ENCODE measurements around the gene SKIC2. TPM values are rescaled to one million over a fixed set of nuclear protein-coding genes. Genes with fewer than 3 reads are reported as not detected.

Gene SKIC2
- total RNA-seq, 4 donors from 2014 or later: 11.5 to 58.8 (median 35.6) TPM

DNA sequence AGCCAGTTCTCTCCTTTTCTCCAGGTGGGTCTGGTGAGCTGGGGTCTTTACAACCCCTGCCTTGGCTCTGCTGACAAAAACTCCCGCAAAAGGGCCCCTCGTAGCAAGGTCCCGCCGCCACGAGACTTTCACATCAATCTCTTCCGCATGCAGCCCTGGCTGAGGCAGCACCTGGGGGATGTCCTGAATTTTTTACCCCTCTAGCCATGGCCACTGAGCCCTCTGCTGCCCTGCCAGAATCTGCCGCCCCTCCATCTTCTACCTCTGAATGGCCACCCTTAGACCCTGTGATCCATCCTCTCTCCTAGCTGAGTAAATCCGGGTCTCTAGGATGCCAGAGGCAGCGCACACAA lies 13.8 kb upstream of the SKIC2 start:
- Histone ChIP-seq H3K27ac (peak overlapping the region; percentile 84 to 87), H3K27me3 (no peaks in the 10 kb centered on the region)
- TF ChIP-seq POLR2A (IDR thresholded peaks at IDR 0.05): no peak
- TF ChIP-seq, protein P1, sequence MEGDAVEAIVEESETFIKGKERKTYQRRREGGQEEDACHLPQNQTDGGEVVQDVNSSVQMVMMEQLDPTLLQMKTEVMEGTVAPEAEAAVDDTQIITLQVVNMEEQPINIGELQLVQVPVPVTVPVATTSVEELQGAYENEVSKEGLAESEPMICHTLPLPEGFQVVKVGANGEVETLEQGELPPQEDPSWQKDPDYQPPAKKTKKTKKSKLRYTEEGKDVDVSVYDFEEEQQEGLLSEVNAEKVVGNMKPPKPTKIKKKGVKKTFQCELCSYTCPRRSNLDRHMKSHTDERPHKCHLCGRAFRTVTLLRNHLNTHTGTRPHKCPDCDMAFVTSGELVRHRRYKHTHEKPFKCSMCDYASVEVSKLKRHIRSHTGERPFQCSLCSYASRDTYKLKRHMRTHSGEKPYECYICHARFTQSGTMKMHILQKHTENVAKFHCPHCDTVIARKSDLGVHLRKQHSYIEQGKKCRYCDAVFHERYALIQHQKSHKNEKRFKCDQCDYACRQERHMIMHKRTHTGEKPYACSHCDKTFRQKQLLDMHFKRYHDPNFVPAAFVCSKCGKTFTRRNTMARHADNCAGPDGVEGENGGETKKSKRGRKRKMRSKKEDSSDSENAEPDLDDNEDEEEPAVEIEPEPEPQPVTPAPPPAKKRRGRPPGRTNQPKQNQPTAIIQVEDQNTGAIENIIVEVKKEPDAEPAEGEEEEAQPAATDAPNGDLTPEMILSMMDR (IDR thresholded peaks at IDR 0.05): no peak

DNA sequence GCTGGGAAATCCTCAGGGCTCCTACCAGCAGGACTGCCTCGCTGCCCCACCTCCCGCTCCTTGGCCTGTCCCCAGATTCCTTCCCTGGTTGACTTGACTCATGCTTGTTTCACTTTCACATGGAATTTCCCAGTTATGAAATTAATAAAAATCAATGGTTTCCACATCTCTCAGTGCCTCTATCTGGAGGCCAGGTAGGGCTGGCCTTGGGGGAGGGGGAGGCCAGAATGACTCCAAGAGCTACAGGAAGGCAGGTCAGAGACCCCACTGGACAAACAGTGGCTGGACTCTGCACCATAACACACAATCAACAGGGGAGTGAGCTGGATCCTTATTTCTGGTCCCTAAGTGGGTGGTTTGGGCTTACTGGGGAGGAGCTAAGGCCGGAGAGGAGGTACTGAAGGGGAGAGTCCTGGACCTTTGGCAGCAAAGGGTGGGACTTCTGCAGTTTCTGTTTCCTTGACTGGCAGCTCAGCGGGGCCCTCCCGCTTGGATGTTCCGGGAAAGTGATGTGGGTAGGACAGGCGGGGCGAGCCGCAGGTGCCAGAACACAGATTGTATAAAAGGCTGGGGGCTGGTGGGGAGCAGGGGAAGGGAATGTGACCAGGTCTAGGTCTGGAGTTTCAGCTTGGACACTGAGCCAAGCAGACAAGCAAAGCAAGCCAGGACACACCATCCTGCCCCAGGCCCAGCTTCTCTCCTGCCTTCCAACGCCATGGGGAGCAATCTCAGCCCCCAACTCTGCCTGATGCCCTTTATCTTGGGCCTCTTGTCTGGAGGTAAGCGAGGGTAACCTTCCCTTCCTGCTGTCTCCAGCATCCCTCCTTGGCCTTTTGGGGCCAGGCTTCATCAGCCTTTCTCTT lies 13.2 kb upstream of the SKIC2 start, which contains the start of gene CFB:
Gene CFB (plus strand): TSS at position 589 of the 863 bp plus-strand sequence. CDS start 127 bp downstream, at position 716.
- Histone ChIP-seq H3K27me3 (no peaks in the 10 kb centered on the region), H3K36me3 (no peaks in the 10 kb centered on the region), H3K4me1 (no peaks in the 10 kb centered on the region), H3K9me3 (no peaks in the 10 kb centered on the region), H3K4me3 (peak within 1 kb of the TSS in 1 of 2 donors; percentile 6), H3K27ac (peak within 1 kb of the TSS; percentile 84 to 87)
- intact Hi-C loops (cut with DNase I; ENCODE audit: low total_unique reads): no loop called here
- DNase-seq: peak; percentile 82 to 84
- TF ChIP-seq, protein P1 (IDR thresholded peaks at IDR 0.05): no peak
- peak; percentile 33 to 40 for TF ChIP-seq POLR2A (IDR thresholded peaks at IDR 0.05)

More for the DNA sequence above, 13.8 kb upstream of the SKIC2 start:
- Histone ChIP-seq H3K36me3 (no peaks in the 10 kb centered on the region), H3K4me1 (no peaks in the 10 kb centered on the region), H3K9me3 (no peaks in the 10 kb centered on the region), H3K4me3 (no peak overlapping the region)
- intact Hi-C loops (cut with DNase I; ENCODE audit: low total_unique reads): no loop called here
- no peak for DNase-seq

DNA sequence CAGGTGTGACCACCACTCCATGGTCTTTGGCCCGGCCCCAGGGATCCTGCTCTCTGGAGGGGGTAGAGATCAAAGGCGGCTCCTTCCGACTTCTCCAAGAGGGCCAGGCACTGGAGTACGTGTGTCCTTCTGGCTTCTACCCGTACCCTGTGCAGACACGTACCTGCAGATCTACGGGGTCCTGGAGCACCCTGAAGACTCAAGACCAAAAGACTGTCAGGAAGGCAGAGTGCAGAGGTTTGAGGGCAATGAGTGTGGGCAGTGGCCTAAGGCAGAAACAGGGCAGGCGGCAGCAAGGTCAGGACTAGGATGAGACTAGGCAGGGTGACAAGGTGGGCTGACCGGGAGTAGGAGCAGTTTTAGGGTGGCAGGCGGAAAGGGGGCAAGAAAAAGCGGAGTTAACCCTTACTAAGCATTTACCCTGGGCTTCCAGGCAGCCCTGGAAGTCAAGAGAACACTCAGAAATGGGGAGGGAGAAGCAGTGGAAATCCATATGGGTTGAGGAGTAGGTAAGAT lies 12.5 kb upstream of the SKIC2 start:
- TF ChIP-seq POLR2A (IDR thresholded peaks at IDR 0.05): no peak
- TF ChIP-seq, protein P1 (IDR thresholded peaks at IDR 0.05): no peak
- Histone ChIP-seq H3K36me3 (no peaks in the 10 kb centered on the region), H3K9me3 (no peaks in the 10 kb centered on the region), H3K4me1 (no peaks in the 10 kb centered on the region), H3K27ac (peak overlapping the region; percentile 84 to 87), H3K4me3 (no peak overlapping the region), H3K27me3 (no peaks in the 10 kb centered on the region)
- no peak for DNase-seq
- intact Hi-C loops (cut with DNase I; ENCODE audit: low total_unique reads): no loop called here

DNA sequence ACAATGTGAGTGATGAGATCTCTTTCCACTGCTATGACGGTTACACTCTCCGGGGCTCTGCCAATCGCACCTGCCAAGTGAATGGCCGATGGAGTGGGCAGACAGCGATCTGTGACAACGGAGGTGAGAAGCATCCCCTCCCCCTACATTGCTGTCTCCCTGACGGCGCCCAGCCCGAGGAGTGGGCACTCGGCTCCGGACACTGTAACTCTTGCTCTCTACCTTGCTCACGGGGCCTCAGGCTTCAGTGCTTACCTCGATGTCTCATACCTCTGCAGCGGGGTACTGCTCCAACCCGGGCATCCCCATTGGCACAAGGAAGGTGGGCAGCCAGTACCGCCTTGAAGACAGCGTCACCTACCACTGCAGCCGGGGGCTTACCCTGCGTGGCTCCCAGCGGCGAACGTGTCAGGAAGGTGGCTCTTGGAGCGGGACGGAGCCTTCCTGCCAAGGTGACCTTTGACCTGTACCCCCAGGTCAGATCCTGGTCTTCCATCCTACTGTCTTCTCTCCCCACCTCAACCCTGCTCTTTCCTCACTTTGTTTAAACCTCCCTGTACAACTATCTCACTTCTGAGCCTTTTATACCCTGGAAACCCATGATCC lies 11.8 kb upstream of the SKIC2 start:
- no peak overlapping the region for H3K4me3 ChIP-seq
- intact Hi-C loops (cut with DNase I; ENCODE audit: low total_unique reads): no loop called here
- DNase-seq: no peak
- TF ChIP-seq, protein P1 (IDR thresholded peaks at IDR 0.05): no peak
- TF ChIP-seq POLR2A (IDR thresholded peaks at IDR 0.05): no peak
- H3K9me3 ChIP-seq: no peaks in the 10 kb centered on the region
- no peaks in the 10 kb centered on the region for H3K36me3 ChIP-seq
- H3K4me1 ChIP-seq: no peaks in the 10 kb centered on the region
- H3K27ac ChIP-seq: peak overlapping the region in 1 of 2 donors; percentile 84
- H3K27me3 ChIP-seq: no peaks in the 10 kb centered on the region

DNA sequence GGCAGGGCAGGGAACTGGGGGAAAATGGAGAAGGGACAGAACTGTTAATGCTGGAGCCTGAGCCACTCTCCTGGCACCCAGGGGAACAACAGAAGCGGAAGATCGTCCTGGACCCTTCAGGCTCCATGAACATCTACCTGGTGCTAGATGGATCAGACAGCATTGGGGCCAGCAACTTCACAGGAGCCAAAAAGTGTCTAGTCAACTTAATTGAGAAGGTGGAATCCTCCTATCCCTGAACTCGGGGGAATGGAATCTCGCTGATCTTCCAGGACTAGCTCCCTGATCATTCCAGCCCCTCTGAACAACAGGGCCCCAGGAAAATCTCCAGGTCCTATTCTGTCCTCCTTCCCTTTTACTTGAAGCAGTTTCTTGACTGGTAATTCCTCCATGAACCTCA lies 11.1 kb upstream of the SKIC2 start:
- intact Hi-C loops (cut with DNase I; ENCODE audit: low total_unique reads): no loop called here

More for the DNA sequence above, 11.1 kb upstream of the SKIC2 start:
- no peak for TF ChIP-seq POLR2A (IDR thresholded peaks at IDR 0.05)
- TF ChIP-seq, protein P1 (IDR thresholded peaks at IDR 0.05): no peak
- DNase-seq: no peak
- H3K36me3 ChIP-seq: no peaks in the 10 kb centered on the region
- H3K4me1 ChIP-seq: no peaks in the 10 kb centered on the region
- peak overlapping the region in 1 of 2 donors; percentile 40 for H3K27ac ChIP-seq
- H3K9me3 ChIP-seq: no peaks in the 10 kb centered on the region
- H3K27me3 ChIP-seq: no peaks in the 10 kb centered on the region
- no peak overlapping the region for H3K4me3 ChIP-seq
